NCI-H2107 (cell line): ENCODE results near the gene NR2C1.

Source experiments
- DNase-seq: peaks from one replicate; lab custom pipeline; 2025; lab: John Stamatoyannopoulos, UW

Gene NR2C1

GRCh38 chr12:95083938-95084337 is 10.5 kb upstream of the NR2C1 start:
- no peak for DNase-seq

GRCh38 chr12:95083471-95083870 is 10.1 kb upstream of the NR2C1 start:
- DNase-seq = no peak

- DNase-seq = no peak
Observed at GRCh38 chr12:95077341-95077740, 3.9 kb upstream of the NR2C1 start.

- DNase-seq = no peak
Observed at GRCh38 chr12:95074766-95075165, 1.3 kb upstream of the NR2C1 start.

- no peak for DNase-seq
Observed at GRCh38 chr12:95073698-95074520, 491 bp upstream of the NR2C1 start.

- no peak for DNase-seq
Observed at GRCh38 chr12:95070378-95070777, 3.0 kb downstream of the NR2C1 start.

GRCh38 chr12:95066091-95066855 is 7.1 kb downstream of the NR2C1 start:
- DNase-seq = no peak

GRCh38 chr12:95060951-95061350 is 12.5 kb downstream of the NR2C1 start:
- no peak for DNase-seq

- no peak for DNase-seq
Observed at GRCh38 chr12:95059984-95060383, 13.4 kb downstream of the NR2C1 start.

- no peak for DNase-seq
Observed at GRCh38 chr12:95057424-95057823, 16.0 kb downstream of the NR2C1 start.

- DNase-seq = no peak
Observed at GRCh38 chr12:95055057-95055456, 18.4 kb downstream of the NR2C1 start.

- no peak for DNase-seq
Observed at GRCh38 chr12:95054206-95054605, 19.2 kb downstream of the NR2C1 start.

- DNase-seq = no peak
Observed at GRCh38 chr12:95051241-95051640, 22.2 kb downstream of the NR2C1 start.

GRCh38 chr12:95037906-95038305 is 35.5 kb downstream of the NR2C1 start:
- no peak for DNase-seq

GRCh38 chr12:95034750-95035149 is 38.7 kb downstream of the NR2C1 start:
- no peak for DNase-seq

- no peak for DNase-seq
Observed at GRCh38 chr12:95022477-95022876, 50.9 kb downstream of the NR2C1 start.

- no peak for DNase-seq
Observed at GRCh38 chr12:95017482-95017881, 55.9 kb downstream of the NR2C1 start.

GRCh38 chr12:95016120-95016519 is 57.3 kb downstream of the NR2C1 start:
- no peak for DNase-seq

GRCh38 chr12:95014554-95014953 is 58.9 kb downstream of the NR2C1 start:
- DNase-seq = no peak

- DNase-seq = no peak
Observed at GRCh38 chr12:95006206-95006605, 67.2 kb downstream of the NR2C1 start.

GRCh38 chr12:95004610-95005009 is 68.8 kb downstream of the NR2C1 start:
- no peak for DNase-seq

GRCh38 chr12:95003921-95004272 is 69.5 kb downstream of the NR2C1 start:
- no peak for DNase-seq

- DNase-seq = peak; percentile 89
Observed at GRCh38 chr12:95003213-95003920, 70.1 kb downstream of the NR2C1 start, which contains the start of gene NDUFA12. NDUFA12 (minus strand) TSS chr12:95003697; CDS start chr12:95003680, 17 bp downstream.
